ENCODE results near the gene DUSP5.

The DUSP5 gene

DNA sequence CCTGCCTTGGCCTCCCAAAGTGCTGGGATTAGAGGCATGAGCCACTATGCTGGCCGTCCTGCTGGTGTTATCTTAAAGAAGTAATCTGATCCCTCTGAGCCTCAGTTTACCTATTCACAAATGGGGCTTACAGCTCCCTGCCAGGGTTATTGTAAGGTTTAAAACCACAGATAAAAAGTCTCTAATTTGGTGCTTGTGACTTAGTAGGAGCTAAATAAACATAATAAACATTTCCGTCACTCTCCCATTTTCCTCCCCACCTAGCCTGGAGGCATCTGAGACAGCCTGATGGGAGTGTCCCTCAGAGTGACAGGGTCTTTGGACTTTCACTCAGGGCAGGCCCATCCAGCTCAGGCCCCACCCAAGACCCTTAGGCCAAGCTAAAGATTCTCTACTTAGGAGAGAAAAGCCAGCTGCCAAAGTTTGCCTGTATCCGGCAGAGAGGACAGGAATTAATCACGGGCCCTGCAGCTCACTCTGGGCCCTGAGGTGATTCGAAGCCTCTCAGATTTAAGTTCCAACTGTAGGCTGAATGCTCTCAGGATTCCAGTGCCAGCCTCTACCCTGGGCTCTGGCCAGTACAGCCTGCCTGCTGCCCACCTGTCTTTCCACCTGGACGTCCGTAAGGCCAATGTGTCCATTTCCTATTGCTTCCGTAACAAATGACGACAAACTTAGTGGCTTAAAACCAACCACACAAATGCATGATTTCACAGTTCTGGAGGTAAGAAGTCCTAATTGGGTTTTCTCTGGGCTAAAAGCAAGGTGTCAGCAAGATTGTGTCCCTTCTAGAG is 21.8 kb upstream of the DUSP5 start:
- TF ChIP-seq FOXP2 (optimal IDR thresholded peaks at IDR 0.05; ENCODE audit: borderline replicate concordance, extremely low read depth, extremely low read length, insufficient read depth) (no peak), TAF1 (IDR thresholded peaks at IDR 0.05; ENCODE audit: borderline replicate concordance, insufficient read depth, low read length) (no peak), SIN3A (IDR thresholded peaks at IDR 0.05; ENCODE audit: borderline replicate concordance, insufficient read depth, low read length) (no peak)

DNA sequence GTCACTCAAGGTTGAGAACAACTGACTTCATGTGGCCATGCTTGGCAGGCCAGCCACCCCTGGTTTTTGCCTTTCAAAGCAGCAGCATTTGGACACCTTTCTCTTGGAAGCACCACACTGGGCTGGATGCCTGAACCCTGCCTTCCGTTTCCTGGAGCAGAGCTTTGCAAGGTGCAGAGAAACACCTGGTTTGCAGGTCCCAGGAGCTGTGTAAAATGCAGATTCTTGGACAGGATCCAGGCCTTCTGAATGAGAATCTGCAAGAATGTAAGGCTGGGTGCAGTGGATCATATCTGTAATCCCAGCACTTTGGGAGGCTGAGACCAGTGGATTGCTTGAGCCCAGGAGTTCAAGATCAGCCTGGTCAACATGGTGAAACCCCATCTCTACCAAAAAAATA is 18.0 kb upstream of the DUSP5 start:
- no peak for TF ChIP-seq TAF1 (IDR thresholded peaks at IDR 0.05; ENCODE audit: borderline replicate concordance, insufficient read depth, low read length)
- TF ChIP-seq, protein P1, sequence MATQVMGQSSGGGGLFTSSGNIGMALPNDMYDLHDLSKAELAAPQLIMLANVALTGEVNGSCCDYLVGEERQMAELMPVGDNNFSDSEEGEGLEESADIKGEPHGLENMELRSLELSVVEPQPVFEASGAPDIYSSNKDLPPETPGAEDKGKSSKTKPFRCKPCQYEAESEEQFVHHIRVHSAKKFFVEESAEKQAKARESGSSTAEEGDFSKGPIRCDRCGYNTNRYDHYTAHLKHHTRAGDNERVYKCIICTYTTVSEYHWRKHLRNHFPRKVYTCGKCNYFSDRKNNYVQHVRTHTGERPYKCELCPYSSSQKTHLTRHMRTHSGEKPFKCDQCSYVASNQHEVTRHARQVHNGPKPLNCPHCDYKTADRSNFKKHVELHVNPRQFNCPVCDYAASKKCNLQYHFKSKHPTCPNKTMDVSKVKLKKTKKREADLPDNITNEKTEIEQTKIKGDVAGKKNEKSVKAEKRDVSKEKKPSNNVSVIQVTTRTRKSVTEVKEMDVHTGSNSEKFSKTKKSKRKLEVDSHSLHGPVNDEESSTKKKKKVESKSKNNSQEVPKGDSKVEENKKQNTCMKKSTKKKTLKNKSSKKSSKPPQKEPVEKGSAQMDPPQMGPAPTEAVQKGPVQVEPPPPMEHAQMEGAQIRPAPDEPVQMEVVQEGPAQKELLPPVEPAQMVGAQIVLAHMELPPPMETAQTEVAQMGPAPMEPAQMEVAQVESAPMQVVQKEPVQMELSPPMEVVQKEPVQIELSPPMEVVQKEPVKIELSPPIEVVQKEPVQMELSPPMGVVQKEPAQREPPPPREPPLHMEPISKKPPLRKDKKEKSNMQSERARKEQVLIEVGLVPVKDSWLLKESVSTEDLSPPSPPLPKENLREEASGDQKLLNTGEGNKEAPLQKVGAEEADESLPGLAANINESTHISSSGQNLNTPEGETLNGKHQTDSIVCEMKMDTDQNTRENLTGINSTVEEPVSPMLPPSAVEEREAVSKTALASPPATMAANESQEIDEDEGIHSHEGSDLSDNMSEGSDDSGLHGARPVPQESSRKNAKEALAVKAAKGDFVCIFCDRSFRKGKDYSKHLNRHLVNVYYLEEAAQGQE (IDR thresholded peaks at IDR 0.05; ENCODE audit: insufficient read depth in 1 of 2, low read depth in 2 of 2, low read length in 2 of 2), result no peak
- no peak for TF ChIP-seq POLR2AphosphoS5 (IDR thresholded peaks at IDR 0.05; ENCODE audit: low read depth, low read length)
- no peak for TF ChIP-seq FOXP2 (optimal IDR thresholded peaks at IDR 0.05; ENCODE audit: borderline replicate concordance, extremely low read depth, extremely low read length, insufficient read depth)
- no peak for TF ChIP-seq SIN3A (IDR thresholded peaks at IDR 0.05; ENCODE audit: borderline replicate concordance, insufficient read depth, low read length)

DNA sequence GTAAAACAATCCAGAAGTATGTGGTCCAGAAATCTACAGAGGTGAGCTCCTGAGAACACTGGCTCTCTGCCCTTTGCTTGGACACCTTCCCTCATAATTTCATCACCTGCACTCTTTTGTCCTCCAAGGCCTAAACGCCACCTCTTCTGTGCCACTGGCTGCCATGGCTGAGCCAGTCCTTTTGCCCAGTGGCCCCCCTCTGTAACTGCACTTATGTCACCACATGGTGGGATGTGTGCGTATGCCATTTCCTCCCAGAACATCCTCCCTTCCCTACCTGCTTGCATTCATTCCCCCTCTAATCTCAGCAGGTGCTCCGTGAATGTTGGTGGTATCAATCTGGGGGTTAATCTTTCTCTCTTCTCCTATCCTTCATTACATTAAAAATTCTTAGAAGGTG is 17.3 kb upstream of the DUSP5 start:
- TF ChIP-seq POLR2AphosphoS5 (IDR thresholded peaks at IDR 0.05; ENCODE audit: low read depth, low read length) (no peak), FOXP2 (optimal IDR thresholded peaks at IDR 0.05; ENCODE audit: borderline replicate concordance, extremely low read depth, extremely low read length, insufficient read depth) (no peak)
- TF ChIP-seq, protein P1 (IDR thresholded peaks at IDR 0.05; ENCODE audit: insufficient read depth in 1 of 2, low read depth in 2 of 2, low read length in 2 of 2), result no peak

- TF ChIP-seq TAF1 (IDR thresholded peaks at IDR 0.05; ENCODE audit: borderline replicate concordance, insufficient read depth, low read length), result no peak
- no peak for TF ChIP-seq POLR2AphosphoS5 (IDR thresholded peaks at IDR 0.05; ENCODE audit: low read depth, low read length)
- TF ChIP-seq, protein P1 (IDR thresholded peaks at IDR 0.05; ENCODE audit: insufficient read depth in 1 of 2, low read depth in 2 of 2, low read length in 2 of 2), result no peak
- TF ChIP-seq FOXP2 (optimal IDR thresholded peaks at IDR 0.05; ENCODE audit: borderline replicate concordance, extremely low read depth, extremely low read length, insufficient read depth), result no peak
- no peak for TF ChIP-seq SIN3A (IDR thresholded peaks at IDR 0.05; ENCODE audit: borderline replicate concordance, insufficient read depth, low read length)
These were observed 15.8 kb upstream of the DUSP5 start for GRCh38 chr10:110481919-110482318.

GRCh38 chr10:110483633-110484032 is 14.1 kb upstream of the DUSP5 start:
- TF ChIP-seq SIN3A (IDR thresholded peaks at IDR 0.05; ENCODE audit: borderline replicate concordance, insufficient read depth, low read length), result no peak

GRCh38 chr10:110485541-110485940 is 12.2 kb upstream of the DUSP5 start:
- TF ChIP-seq FOXP2 (optimal IDR thresholded peaks at IDR 0.05; ENCODE audit: borderline replicate concordance, extremely low read depth, extremely low read length, insufficient read depth), result no peak
- no peak for TF ChIP-seq SIN3A (IDR thresholded peaks at IDR 0.05; ENCODE audit: borderline replicate concordance, insufficient read depth, low read length)
- TF ChIP-seq POLR2AphosphoS5 (IDR thresholded peaks at IDR 0.05; ENCODE audit: low read depth, low read length), result no peak
- TF ChIP-seq, protein P1 (IDR thresholded peaks at IDR 0.05; ENCODE audit: insufficient read depth in 1 of 2, low read depth in 2 of 2, low read length in 2 of 2), result no peak
- no peak for TF ChIP-seq TAF1 (IDR thresholded peaks at IDR 0.05; ENCODE audit: borderline replicate concordance, insufficient read depth, low read length)
